CD4-positive, alpha-beta T cell treated with Interleukin-2 at 100 ng/mL for 4 hours (primary cell): ENCODE measurements around the gene ARHGAP6.
"Not testable (repeated sequence)": the region's sequence is repeated elsewhere in the genome, so short reads cannot be mapped to it uniquely, and the experiment has no call there.

Experiments used
- DNase-seq: peaks from one replicate; pipeline ENCODE4 v3.0.0-alpha.2; 2020; ENCODE audit warnings: low spot score

Gene ARHGAP6

DNA sequence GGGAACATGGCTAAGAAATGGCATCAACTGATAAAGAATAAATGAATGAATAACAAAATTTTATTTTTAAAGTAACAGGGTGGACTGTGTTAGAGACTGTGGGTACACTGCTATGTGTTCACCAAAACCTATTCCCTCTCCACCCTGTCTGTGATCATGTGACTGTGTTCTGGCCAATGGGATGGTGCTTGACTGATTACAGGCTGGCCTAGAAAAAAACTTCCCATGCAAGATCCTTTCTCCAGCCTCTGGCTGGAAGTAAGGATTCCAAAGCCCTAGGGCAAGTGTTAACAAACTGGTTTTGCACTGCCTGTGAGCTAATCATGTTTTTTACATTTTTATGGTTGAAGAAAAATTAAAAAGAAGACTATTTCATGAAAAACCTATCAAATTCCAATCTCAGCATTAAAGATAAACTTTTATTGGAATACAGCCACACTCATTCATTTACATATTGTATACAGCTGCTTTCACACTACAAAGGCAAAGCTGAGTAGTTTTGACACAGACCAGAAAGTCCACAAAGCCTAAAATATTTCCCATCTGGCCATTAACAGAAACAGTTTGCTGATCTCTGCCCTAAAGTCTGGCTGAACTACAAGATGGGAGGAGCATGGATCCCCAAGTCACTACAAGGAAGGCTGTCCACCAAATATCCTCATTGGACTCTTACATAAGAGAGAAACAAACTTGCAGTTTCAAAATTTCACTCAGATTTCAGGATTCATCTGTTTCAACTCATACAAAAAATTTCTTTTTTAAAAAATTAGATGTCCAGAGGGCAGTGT lies 133.2 kb downstream of the ARHGAP6 start:
- DNase-seq: no peak

DNA sequence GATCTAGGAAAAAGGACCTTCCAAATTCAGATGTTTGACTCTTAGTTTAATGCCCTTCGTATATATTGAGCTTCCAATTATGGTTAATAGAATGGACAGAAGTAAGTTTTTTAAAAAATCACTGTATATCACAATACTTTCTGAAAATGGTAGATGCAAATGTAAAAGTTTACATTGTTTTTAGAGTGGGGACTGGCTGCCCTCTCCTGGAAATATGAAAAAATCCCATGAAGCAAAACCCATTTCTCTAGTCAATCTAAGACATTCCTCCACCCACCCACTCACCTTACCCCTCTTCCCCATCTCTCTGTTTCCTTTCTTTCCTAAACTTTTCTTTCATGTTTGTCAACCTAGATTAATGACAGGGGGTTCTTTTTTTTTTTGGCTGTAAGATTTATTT lies 134.5 kb downstream of the ARHGAP6 start:
- DNase-seq: no peak

DNA sequence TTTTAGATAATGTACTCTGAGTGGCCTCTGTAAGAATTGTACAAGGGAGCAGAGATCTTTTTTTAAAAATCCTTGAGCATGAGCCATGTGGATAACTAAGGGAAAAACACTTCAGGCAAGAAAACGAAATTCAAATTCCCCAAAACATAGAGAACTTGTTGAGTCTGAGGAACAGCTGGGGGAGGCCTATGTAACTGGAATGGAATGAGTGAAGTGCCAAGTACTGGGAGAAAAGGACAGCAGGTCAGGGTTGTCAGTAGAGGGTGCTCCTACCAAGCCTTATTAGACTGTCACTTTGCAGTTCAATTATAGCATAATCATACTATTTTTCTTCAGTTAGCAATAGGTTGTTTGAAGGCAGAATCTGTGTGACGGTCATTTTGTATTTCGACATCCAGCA lies 135.1 kb downstream of the ARHGAP6 start:
- no peak for DNase-seq

GRCh38 chrX:11528623-11529022 lies 137.1 kb downstream of the ARHGAP6 start:
- DNase-seq: no peak

DNA sequence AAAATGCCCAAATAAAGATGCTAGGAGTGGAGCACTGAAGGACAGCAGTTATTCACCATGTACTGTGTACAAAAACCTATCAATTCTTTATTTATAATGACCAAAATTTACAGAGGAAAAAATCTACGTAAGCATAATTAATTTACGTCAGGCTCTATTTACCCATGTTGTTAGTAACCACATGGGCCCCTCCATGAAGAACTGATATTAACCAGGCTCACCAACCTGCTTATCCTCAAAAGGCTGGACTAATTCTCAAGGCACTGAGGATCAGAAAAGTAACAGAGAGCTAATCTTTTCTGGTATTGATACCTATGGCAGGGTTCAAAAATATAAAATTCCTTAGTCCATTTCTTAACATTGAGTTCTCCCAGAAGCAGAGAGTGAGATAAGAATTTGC lies 140.0 kb downstream of the ARHGAP6 start:
- DNase-seq: no peak

DNA sequence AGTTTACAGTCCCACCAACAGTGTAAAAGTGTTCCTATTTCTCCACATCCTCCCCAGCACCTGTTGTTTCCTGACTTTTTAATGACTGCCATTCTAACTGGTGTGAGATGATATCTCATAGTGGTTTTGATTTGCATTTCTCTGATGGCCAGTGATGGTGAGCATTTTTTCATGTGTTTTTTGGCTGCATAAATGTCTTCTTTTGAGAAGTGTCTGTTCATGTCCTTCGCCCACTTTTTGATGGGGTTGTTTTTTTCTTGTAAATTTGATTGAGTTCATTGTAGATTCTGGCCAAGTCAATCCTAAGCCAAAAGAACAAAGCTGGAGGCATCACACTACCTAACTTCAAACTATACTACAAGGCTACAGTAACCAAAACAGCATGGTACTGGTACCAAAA lies 146.5 kb downstream of the ARHGAP6 start:
- not testable (repeated sequence) for DNase-seq

DNA sequence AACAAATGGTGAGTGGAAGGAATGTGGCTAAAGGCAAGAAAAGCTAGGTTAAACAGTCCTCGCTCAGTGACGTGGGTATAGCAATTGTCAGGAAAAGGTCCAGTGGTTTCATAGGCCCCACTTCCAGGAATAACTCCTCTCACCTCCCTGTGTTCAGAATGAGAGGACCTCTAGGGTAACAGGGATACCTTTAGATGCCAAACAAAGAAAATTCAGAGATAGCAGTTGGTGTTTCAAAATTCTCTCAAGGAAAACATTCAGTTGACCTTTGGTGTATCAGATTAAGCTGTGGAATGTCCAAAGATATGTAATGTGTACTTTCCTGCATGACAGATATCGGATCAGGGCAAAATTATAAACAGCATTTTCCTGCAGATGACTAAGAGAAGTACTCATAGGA lies 155.9 kb downstream of the ARHGAP6 start:
- no peak for DNase-seq

DNA sequence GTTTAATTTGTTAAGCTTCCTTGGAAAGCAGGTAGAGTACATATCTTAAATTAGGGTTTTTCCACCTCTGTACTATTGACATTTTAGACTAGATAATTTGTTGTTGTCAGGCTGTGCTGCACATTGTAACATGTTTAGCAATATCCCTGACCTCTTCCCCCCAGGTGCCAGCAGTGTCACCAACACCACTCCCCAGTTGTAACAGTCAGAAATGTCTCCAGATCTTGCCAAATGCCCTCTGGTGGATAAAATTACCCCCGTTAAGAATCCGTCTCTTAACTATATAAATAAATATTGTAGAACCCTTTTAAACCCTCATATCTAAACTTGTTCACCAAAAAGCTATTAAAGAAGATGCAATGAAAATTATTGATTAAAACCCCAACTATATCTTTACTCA lies 161.5 kb downstream of the ARHGAP6 start:
- no peak for DNase-seq

- no peak for DNase-seq
Observed at GRCh38 chrX:11499076-11500044, 166.4 kb downstream of the ARHGAP6 start.

DNA sequence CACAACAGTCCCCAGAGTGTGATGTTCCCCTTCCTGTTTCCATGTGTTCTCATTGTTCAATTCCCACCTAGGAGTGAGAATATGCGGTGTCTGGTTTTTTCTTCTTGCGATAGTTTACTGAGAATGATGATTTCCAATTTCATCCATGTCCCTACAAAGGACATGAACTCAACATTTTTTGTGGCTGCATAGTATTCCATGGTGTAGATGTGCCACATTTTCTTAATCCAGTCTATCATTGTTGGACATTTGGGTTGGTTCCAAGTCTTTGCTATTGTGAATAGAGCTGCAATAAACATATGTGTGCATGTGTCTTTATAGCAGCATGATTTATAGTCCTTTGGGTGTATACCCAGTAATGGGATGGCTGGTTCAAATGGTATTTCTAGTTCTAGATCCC lies 174.3 kb downstream of the ARHGAP6 start:
- DNase-seq: not testable (repeated sequence)

GRCh38 chrX:11484290-11484689 lies 181.4 kb downstream of the ARHGAP6 start:
- no peak for DNase-seq

GRCh38 chrX:11481035-11481434 lies 184.7 kb downstream of the ARHGAP6 start:
- no peak for DNase-seq

DNA sequence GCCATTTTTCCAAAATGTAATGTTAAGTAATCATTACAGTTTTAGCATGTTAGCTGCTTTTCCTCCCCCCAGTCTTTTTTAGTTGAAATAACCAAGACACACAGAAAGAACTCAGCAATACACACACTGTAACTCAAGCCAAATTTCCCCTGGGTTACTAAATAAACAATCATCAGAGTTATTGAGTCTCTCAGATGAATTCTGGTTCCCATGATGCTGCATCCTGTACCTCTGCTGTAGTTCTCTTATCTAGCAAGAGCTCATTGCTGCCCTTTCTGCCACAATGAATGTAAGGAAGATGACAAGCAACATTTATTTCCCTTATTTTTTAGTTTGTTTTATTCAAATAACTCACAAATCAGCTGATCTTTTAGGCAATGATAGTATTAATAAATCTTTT lies 185.1 kb downstream of the ARHGAP6 start:
- DNase-seq: no peak

GRCh38 chrX:11478911-11479310 lies 186.8 kb downstream of the ARHGAP6 start:
- DNase-seq: no peak

- no peak for DNase-seq
Observed at GRCh38 chrX:11478026-11478425, 187.7 kb downstream of the ARHGAP6 start.

DNA sequence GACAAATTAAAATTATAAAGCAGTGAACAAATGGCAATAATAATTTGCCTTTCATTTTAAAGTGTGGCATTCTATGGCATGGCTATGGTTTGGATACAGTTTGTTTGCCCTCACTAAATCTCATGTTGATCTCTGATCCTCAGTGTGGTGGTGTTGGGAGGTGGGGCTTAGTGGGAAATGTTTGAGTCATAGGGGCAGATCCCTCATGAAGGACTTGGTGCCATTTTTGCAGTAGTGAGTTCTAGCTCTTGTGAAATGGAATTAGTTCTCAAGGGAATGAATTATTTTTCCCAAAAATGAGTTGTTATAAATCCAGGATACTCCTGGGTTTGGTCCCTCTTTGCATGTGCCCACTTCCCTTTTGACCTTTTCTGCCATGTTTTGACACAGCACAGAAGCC lies 191.1 kb downstream of the ARHGAP6 start:
- no peak for DNase-seq

DNA sequence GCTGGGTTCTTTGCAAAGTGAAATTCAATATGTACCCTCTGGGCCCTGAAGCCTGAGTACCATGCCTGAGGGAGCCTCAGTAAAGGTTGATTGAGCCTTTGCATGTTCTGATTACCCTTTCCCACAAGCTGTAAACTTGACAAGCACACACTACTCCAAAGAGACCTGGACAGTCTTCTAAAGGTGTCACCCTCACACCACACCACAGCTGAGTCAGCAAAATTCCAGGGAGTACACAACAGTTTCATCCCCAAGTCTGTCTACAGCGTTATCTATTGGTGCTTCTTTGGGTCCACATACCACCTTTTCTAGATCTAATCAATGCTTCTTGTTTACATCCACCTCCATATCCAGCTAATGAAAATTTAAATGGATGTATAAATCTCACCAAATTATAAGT lies 191.7 kb downstream of the ARHGAP6 start:
- no peak for DNase-seq

DNA sequence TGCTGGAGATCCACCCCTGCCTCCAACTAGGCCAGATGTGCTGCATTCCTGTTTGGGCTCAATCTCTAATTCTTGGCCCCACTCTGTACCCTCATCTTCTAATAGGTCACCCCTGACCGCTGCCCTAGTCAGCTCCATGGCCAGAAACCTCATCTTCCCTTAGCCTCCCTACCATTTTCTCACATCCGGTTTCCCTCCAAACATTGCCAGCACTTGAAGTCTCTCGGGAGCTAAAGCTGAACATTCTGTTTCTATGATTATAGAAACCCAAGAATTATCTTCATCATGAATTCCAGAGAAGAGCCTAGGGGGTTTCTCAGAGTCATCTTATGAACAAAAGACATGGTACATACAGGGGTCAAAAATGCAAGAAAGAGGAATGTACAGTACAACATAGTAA lies 192.8 kb downstream of the ARHGAP6 start:
- DNase-seq: no peak

DNA sequence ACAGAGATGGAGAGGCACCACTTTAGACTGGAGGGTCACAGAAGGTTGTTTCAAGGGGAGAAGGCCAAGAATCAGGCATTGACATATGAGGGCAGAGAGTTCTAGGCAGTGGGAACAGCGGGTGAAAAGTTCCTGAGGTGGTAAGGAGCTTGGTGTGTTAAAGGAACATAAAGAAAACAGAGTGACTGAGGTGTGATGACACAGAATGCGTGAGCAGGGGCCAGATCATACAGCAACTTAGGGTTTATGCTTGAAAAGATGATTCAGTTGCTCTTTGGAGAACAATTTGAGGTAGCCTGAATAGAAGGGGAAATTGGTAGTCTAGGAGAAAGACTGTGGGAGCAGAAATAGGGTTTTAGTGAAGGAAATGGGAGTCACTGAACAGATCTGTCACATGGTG lies 193.3 kb downstream of the ARHGAP6 start:
- no peak for DNase-seq

- no peak for DNase-seq
Observed at GRCh38 chrX:11470250-11470974, 195.3 kb downstream of the ARHGAP6 start.

- no peak for DNase-seq
Observed at GRCh38 chrX:11465648-11466411, 199.9 kb downstream of the ARHGAP6 start.
